ENCODE data around the gene C10orf90.

- TF ChIP-seq CTCF (IDR thresholded peaks at IDR 0.05) (no peak), POLR2A (IDR thresholded peaks at IDR 0.05) (no peak)
Measured at GRCh38 chr10:126685756-126686155, 15.3 kb upstream of the C10orf90 start.

All from esophagus squamous epithelium (tissue), 4 donors.